A549 (cell line): Measurements from ENCODE around the gene TCERG1L. TPM values are rescaled to one million over a fixed set of nuclear protein-coding genes. Genes with fewer than 3 reads are reported as not detected.

Source experiments
- ATAC-seq, 2 experiments: fragments of 200-7000 bp in 1 of 2; fragments of >200 bp in 1 of 2; cut with Nextera tagmentation in 1 of 2; cut with Tn5 transposase in 1 of 2; 3 replicates each; pipeline versions ENCODE4 v1.8.0 to v1.9.1; 2018 to 2020; ENCODE audit warnings: mild to moderate bottlenecking in 1 of 2, moderate library complexity in 1 of 2
- CTCF ChIA-PET: fragments of 300-600 bp; sonication (Branson Sonifier 250); formaldehyde crosslinking; extraction: SDS; loops from one replicate; lab custom pipeline; 2021; ENCODE audit warnings: antibody characterized with exemption, inconsistent platforms; lab: Yijun Ruan, JAX
- POLR2A ChIA-PET: fragments of 350-600 bp; formaldehyde crosslinking; extraction: SDS; loops from one replicate; lab custom pipeline; 2021; ENCODE audit warnings: antibody characterized with exemption, inconsistent platforms; lab: Yijun Ruan, JAX
- DNase-seq, 2 experiments: peaks; one replicate each; pipeline versions ENCODE4 v3.0.0 to v3.0.0-alpha.2; 2011 to 2016; ENCODE audit warnings: low read depth in 1 of 2, low spot score in 1 of 2
- FAIRE-seq: peaks from 2 replicates; lab custom pipeline; 2011; peaks lifted over from hg19 to GRCh38; lab: Jason Lieb, UNC
- H3K27ac ChIP-seq, 2 experiments: fragments of >200 bp; sonication (Bioruptor Twin); formaldehyde crosslinking; 3 replicates each; pipeline ENCODE4 v1.5.1; 2016 to 2017
- H3K4me1 ChIP-seq: fragments of >200 bp; sonication (Bioruptor Twin); formaldehyde crosslinking; 3 replicates; pipeline ENCODE4 v1.6.1; 2016
- H3K4me2 ChIP-seq: fragments of >200 bp; sonication (Bioruptor Twin); formaldehyde crosslinking; 3 replicates; pipeline ENCODE4 v1.6.1; 2016
- H3K4me3 ChIP-seq: fragments of >200 bp; sonication (Bioruptor Twin); formaldehyde crosslinking; 3 replicates; pipeline ENCODE4 v1.5.1; 2016
- H3K9me3 ChIP-seq: fragments of >200 bp; sonication (Bioruptor Twin); formaldehyde crosslinking; 3 replicates; pipeline ENCODE4 v1.6.1; 2016
- ATOH8 ChIP-seq: fragments of 250-450 bp; sonication (Bioruptor Pico); IDR thresholded peaks from 2 replicates; pipeline ENCODE4 v1.5.0; 2020; ENCODE audit warnings: low read depth, mild to moderate bottlenecking, moderate library complexity
- BHLHE40 ChIP-seq: IDR thresholded peaks from 2 replicates; pipeline ENCODE4 v1.6.1; 2012; ENCODE audit warnings: low read depth, low read length, inconsistent platforms
- CBX2 ChIP-seq: fragments of 200-600 bp; sonication (generic); IDR thresholded peaks from 2 replicates; pipeline ENCODE4 v1.6.1; 2016; ENCODE audit warnings: low read depth, mild to moderate bottlenecking, borderline replicate concordance
- CEBPB ChIP-seq, 2 experiments: fragments of >200 bp in 1 of 2; sonication (Bioruptor Twin) in 1 of 2; formaldehyde crosslinking in 1 of 2; IDR thresholded peaks; 2 replicates each; pipeline ENCODE4 v1.6.1; 2012 to 2016
- E2F6 ChIP-seq: IDR thresholded peaks from 2 replicates; pipeline ENCODE4 v1.6.1; 2012; ENCODE audit warnings: low read depth, borderline replicate concordance
- EHF ChIP-seq: fragments of 250-450 bp; sonication (Bioruptor Pico); IDR thresholded peaks from 2 replicates; pipeline ENCODE4 v1.5.0; 2020; ENCODE audit warnings: mild to moderate bottlenecking
- EHMT2 ChIP-seq: fragments of 200-600 bp; sonication (generic); IDR thresholded peaks from 2 replicates; pipeline ENCODE4 v1.6.1; 2016; ENCODE audit warnings: antibody characterized with exemption, low read depth, mild to moderate bottlenecking, moderate library complexity
- ESRRA ChIP-seq: fragments of 150-350 bp; IDR thresholded peaks from 2 replicates; pipeline ENCODE4 v1.6.1; 2014; ENCODE audit warnings: mild to moderate bottlenecking, low read length, borderline replicate concordance
- FOSL2 ChIP-seq, 2 experiments: fragments of 450-650 bp in 1 of 2; fragments of >200 bp in 1 of 2; sonication (Bioruptor Twin) in 1 of 2; formaldehyde crosslinking; IDR thresholded peaks; 2 replicates each; pipeline versions ENCODE4 v1.5.0 to v1.6.1; 2016 to 2020; ENCODE audit warnings: mild to moderate bottlenecking in 1 of 2, moderate library complexity in 1 of 2
- FOXS1 ChIP-seq: fragments of 250-450 bp; sonication (Bioruptor Pico); IDR thresholded peaks from 2 replicates; pipeline ENCODE4 v1.5.0; 2020; ENCODE audit warnings: mild to moderate bottlenecking, moderate library complexity
- GATA3 ChIP-seq: IDR thresholded peaks from 2 replicates; pipeline ENCODE4 v1.6.1; 2012; ENCODE audit warnings: borderline replicate concordance
- HDAC2 ChIP-seq: fragments of 200-600 bp; sonication (generic); IDR thresholded peaks from 2 replicates; pipeline ENCODE4 v1.6.1; 2016
- HES2 ChIP-seq: fragments of >200 bp; sonication (Bioruptor Twin); formaldehyde crosslinking; IDR thresholded peaks from 2 replicates; pipeline ENCODE4 v1.6.1; 2016
- JUN ChIP-seq, 2 experiments: fragments of >200 bp; sonication (Bioruptor Twin); formaldehyde crosslinking; IDR thresholded peaks; 2 replicates in 1 of 2; 3 replicates in 1 of 2; pipeline ENCODE4 v1.6.1; 2016 to 2017
- JUNB ChIP-seq: fragments of >200 bp; sonication (Bioruptor Twin); formaldehyde crosslinking; IDR thresholded peaks from 2 replicates; pipeline ENCODE4 v1.6.1; 2016
- KDM1A ChIP-seq: fragments of 200-600 bp; sonication (generic); IDR thresholded peaks from 2 replicates; pipeline ENCODE4 v1.6.1; 2016; ENCODE audit warnings: low read depth, mild to moderate bottlenecking
- KDM5A ChIP-seq: fragments of 200-600 bp; sonication (generic); IDR thresholded peaks from 2 replicates; pipeline ENCODE4 v1.6.1; 2016; ENCODE audit warnings: antibody characterized with exemption, mild to moderate bottlenecking
- MAFK ChIP-seq: fragments of 450-650 bp; IDR thresholded peaks from 2 replicates; pipeline ENCODE4 v1.6.1; 2014; ENCODE audit not compliant: partially characterized antibody
- MYC ChIP-seq: IDR thresholded peaks from 2 replicates; pipeline ENCODE4 v1.6.1; 2012; ENCODE audit warnings: mild to moderate bottlenecking, inconsistent platforms, low read length, improper control_type of control experiment, borderline replicate concordance
- NFE2L2 ChIP-seq: fragments of 150-350 bp; conservative IDR thresholded peaks from 2 replicates; pipeline ENCODE4 v1.6.1; 2014; ENCODE audit warnings: low read length
- PHF8 ChIP-seq: fragments of 200-600 bp; sonication (generic); IDR thresholded peaks from 2 replicates; pipeline ENCODE4 v1.6.1; 2016; ENCODE audit warnings: low read depth, mild to moderate bottlenecking, antibody characterized with exemption, moderate library complexity, borderline replicate concordance
- RAD21 ChIP-seq, 2 experiments: fragments of >200 bp in 1 of 2; sonication (Bioruptor Twin) in 1 of 2; formaldehyde crosslinking in 1 of 2; IDR thresholded peaks in 1 of 2; conservative IDR thresholded peaks in 1 of 2; 2 replicates in 1 of 2; 3 replicates in 1 of 2; pipeline ENCODE4 v1.6.1; 2012 to 2018; ENCODE audit warnings: inconsistent platforms in 1 of 2
- RARB ChIP-seq: fragments of 250-450 bp; sonication (Bioruptor Pico); IDR thresholded peaks from 2 replicates; pipeline ENCODE4 v1.8.0; 2021; ENCODE audit warnings: mild to moderate bottlenecking, moderate library complexity
- RCOR1 ChIP-seq: fragments of 150-350 bp; IDR thresholded peaks from 2 replicates; pipeline ENCODE4 v1.6.1; 2014; ENCODE audit warnings: antibody characterized with exemption, low read length, low read depth
- RFX5 ChIP-seq: fragments of 450-650 bp; IDR thresholded peaks from 2 replicates; pipeline ENCODE4 v1.7.1; 2014; ENCODE audit warnings: antibody characterized with exemption, mild to moderate bottlenecking, moderate library complexity
- SMC3 ChIP-seq: fragments of >200 bp; sonication (Bioruptor Twin); formaldehyde crosslinking; IDR thresholded peaks from 3 replicates; pipeline ENCODE4 v1.6.1; 2018; ENCODE audit warnings: inconsistent platforms
- TFCP2L1 ChIP-seq: fragments of 250-450 bp; sonication (Bioruptor Pico); IDR thresholded peaks from 2 replicates; pipeline ENCODE4 v1.5.0; 2021; ENCODE audit warnings: mild to moderate bottlenecking
- ZNF302 ChIP-seq: fragments of 250-450 bp; sonication (Bioruptor Pico); IDR thresholded peaks from 2 replicates; pipeline ENCODE4 v1.9.0; 2021; ENCODE audit warnings: inconsistent platforms, mild to moderate bottlenecking, moderate library complexity
- ZSCAN20 ChIP-seq: fragments of 250-450 bp; sonication (Bioruptor Pico); IDR thresholded peaks from 2 replicates; pipeline ENCODE4 v1.8.0; 2022; ENCODE audit warnings: mild to moderate bottlenecking, moderate library complexity
- WGBS: methylation state at CpG from one replicate; pipeline ENCODE4 v1.1.6; 2017; ENCODE audit errors: missing lambda C conversion rate; 5-methylcytosine and 5-hydroxymethylcytosine counted together
- polyA plus RNA-seq, 4 experiments: library from polyadenylated mRNA; depleted of rRNA in 3 of 4; stranded (reverse); fragments of >200 nt; fragmentation: RNase III in 1 of 4; extraction: RNeasy Plus Mini Kit Qiagen cat#74134 plus additional on column Dnase treatment in 1 of 4; gene quantifications; 2 replicates in 3 of 4; 3 replicates in 1 of 4; pipeline ENCODE4 v1.2.3, GENCODE V29; 2011 to 2017

Gene TCERG1L
- polyA plus RNA-seq, 2 of the 4 experiments (the other 2 are of a cell fraction): not detected

DNA sequence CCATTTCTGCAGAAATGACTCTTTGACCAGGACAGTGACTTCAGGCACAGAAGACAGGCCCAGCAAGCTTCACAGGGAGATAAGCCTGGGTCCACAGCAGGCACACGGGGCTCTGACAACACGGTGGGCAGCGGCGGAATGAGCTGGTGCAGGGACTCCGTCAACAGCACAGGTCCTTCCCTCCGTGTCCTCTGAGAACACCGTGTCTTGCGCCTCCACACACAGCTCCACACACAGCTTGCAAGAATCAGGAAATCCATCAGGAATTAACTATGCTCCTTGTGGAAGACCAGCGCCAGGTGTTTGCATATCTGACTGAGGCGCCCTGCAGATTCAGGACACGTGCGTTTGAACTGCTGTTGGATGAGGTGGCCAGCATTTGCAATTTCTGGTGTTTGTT is 39.6 kb downstream of the TCERG1L start:
- Histone ChIP-seq H3K4me1 (no peaks in the 10 kb centered on the region), H3K4me2 (no peak overlapping the region), H3K27ac (no peak overlapping the region), H3K9me3 (no peaks in the 10 kb centered on the region), H3K4me3 (no peak overlapping the region)
- WGBS: 17% methylated on average over 12 of the region's 12 CpGs
- ChIA-PET CTCF (no interaction called here), POLR2A (no interaction called here)
- ATAC-seq (no peak), FAIRE-seq (no peak), DNase-seq (no peak)
- TF ChIP-seq E2F6 (no peak), ZNF302 (CRISPR knock-in tag) (no peak), KDM5A (no peak), ATOH8 (no peak), EHMT2 (no peak), BHLHE40 (no peak), ZSCAN20 (CRISPR knock-in tag) (no peak), TFCP2L1 (CRISPR knock-in tag) (no peak)

DNA sequence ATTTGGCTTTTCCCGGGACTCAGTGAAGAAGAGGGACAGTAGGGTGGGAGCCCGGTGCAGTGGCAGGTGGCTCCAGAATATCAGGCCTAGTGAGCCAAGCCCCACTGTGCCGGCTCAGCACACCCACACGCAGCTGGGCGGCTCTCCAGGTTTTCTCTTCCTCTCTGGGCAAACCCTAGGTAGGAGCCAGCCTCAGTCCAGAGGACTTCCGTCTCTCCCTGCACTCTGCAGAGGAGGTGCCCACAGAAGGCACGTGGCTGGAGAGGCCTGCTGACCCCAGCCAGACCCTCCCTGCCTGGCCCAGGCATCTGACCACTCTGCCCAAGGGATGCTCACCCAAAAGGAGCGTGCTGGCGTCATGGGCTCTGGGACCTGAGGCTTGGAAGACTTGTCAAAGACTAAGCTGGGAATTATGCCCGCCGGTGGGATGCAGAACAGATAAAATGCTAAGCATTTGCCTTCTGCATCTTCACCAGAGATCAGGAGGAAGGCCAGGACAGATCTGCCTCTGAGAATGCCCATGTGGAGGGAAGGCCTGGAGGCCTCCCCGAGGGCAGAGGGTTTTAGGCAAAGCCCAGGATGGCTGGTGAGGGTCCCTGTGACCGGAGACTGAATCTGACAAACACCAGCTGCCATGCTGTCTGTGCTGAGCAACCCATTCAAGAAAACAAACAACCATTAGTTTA is 40.2 kb downstream of the TCERG1L start:
- WGBS: 8% methylated on average over 10 of the region's 13 CpGs
- FAIRE-seq (no peak), ATAC-seq (no peak), DNase-seq (no peak)
- CTCF ChIA-PET: no interaction called here
- POLR2A ChIA-PET: no interaction called here
- H3K4me3 ChIP-seq: no peak overlapping the region
- no peaks in the 10 kb centered on the region for H3K9me3 ChIP-seq
- TF ChIP-seq HES2 (no peak), MYC (no peak), RCOR1 (no peak), SMC3 (no peak), ESRRA (no peak), ZNF302 (CRISPR knock-in tag) (no peak), CBX2 (no peak), CEBPB (IDR thresholded peaks at IDR 0.05) (no peak), NFE2L2 (no peak), PHF8 (no peak), MAFK (no peak), RFX5 (no peak), HDAC2 (no peak), KDM1A (no peak)
- no peak overlapping the region for H3K27ac ChIP-seq
- no peaks in the 10 kb centered on the region for H3K4me1 ChIP-seq
- no peak overlapping the region for H3K4me2 ChIP-seq

GRCh38 chr10:131270461-131271190 is 40.9 kb downstream of the TCERG1L start:
- POLR2A ChIA-PET: no interaction called here
- 54% methylated on average over 12 of the region's 16 CpGs for WGBS
- CTCF ChIA-PET: no interaction called here
- ATAC-seq (no peak), DNase-seq (no peak), FAIRE-seq (no peak)
- no peaks in the 10 kb centered on the region for H3K4me1 ChIP-seq
- no peak overlapping the region for H3K4me3 ChIP-seq
- H3K4me2 ChIP-seq: no peak overlapping the region
- TF ChIP-seq FOXS1 (CRISPR knock-in tag) (no peak), JUNB (no peak), CBX2 (no peak), ZNF302 (CRISPR knock-in tag) (no peak), EHF (CRISPR knock-in tag) (no peak), E2F6 (no peak), JUN (IDR thresholded peaks at IDR 0.05) (no peak), GATA3 (no peak), NFE2L2 (no peak), FOSL2 (IDR thresholded peaks at IDR 0.05) (no peak), FOSL2 (CRISPR knock-in tag; IDR thresholded peaks at IDR 0.05) (no peak), RAD21 (conservative IDR thresholded peaks at IDR 0.05 in 1 of 2, IDR thresholded peaks at IDR 0.05 in 1 of 2) (no peak), MYC (no peak), MAFK (no peak), RARB (CRISPR knock-in tag) (no peak)
- H3K9me3 ChIP-seq: no peaks in the 10 kb centered on the region
- H3K27ac ChIP-seq: no peak overlapping the region
